GM21737 (cell line): Measurements from ENCODE around the gene INPP5J.
"Not testable (repeated sequence)": the region's sequence is repeated elsewhere in the genome, so short reads cannot be mapped to it uniquely, and the experiment has no call there.

ENCODE experiments used
- ATAC-seq: cut with Tn5 transposase; IDR thresholded peaks from one replicate; pipeline ENCODE4 v1.9.1; 2021; ENCODE audit warnings: mild to moderate bottlenecking, moderate library complexity; ENCODE audit not compliant: unreplicated experiment

INPP5J gene

DNA sequence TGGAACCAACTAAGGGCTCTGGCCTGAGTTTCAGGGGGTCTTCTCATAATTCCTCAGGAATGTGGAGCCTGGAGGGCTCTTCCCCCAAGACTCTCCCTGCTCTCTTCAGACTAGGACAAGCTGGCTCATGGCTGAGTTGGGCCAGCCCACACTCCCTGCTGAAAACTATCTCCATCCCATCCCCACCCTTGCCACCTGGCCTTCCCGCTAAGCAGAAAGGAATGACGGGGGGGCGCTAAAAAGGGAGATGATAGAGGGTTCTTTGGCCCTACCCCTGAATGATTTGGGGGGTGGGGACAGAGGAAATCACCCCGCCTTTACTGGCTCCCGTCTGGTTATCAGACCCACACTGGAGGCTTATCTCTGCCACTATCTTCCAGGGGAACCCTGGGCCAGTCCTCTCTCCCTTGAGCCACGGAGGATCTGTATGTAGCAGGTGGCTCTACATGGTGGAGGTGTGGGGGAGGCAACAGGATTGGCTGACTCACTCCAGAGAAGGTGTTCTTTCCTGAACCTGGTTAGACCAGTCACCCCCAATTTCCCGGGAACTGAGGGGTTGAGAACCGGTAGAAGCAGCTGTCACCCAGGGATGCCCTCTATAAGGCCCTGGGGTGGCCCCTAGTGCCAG, 35.9 kb upstream of the INPP5J start:
- no peak for ATAC-seq

GRCh38 chr22:31087744-31088215, 35.0 kb upstream of the INPP5J start:
- ATAC-seq: no peak

GRCh38 chr22:31088233-31088986, 34.4 kb upstream of the INPP5J start:
- ATAC-seq: no peak

GRCh38 chr22:31089160-31090100, 33.3 kb upstream of the INPP5J start:
- ATAC-seq: no peak

GRCh38 chr22:31090217-31091085, 32.3 kb upstream of the INPP5J start:
- ATAC-seq: no peak

- ATAC-seq: no peak
Measured at GRCh38 chr22:31091106-31091975, 31.4 kb upstream of the INPP5J start.

DNA sequence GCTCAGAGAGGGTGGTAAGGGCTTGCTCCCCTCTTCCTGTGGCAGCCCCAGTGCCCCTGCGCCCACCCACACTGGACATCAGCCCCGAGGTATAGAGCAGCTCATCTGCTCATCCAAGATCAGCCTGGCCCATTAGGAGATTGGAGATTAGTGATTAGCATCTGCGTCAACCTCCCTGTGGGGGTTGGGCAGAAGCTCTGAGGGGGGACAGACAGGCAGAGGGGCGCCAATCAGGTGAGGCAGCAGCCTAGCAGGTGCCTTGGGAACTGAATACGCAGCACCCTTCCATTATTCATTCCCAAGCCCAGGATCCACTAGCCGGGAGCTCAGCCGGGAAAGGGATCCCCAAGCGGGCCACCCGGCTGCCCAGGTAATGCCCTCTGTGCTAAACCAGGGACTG, 30.6 kb upstream of the INPP5J start:
- no peak for ATAC-seq

DNA sequence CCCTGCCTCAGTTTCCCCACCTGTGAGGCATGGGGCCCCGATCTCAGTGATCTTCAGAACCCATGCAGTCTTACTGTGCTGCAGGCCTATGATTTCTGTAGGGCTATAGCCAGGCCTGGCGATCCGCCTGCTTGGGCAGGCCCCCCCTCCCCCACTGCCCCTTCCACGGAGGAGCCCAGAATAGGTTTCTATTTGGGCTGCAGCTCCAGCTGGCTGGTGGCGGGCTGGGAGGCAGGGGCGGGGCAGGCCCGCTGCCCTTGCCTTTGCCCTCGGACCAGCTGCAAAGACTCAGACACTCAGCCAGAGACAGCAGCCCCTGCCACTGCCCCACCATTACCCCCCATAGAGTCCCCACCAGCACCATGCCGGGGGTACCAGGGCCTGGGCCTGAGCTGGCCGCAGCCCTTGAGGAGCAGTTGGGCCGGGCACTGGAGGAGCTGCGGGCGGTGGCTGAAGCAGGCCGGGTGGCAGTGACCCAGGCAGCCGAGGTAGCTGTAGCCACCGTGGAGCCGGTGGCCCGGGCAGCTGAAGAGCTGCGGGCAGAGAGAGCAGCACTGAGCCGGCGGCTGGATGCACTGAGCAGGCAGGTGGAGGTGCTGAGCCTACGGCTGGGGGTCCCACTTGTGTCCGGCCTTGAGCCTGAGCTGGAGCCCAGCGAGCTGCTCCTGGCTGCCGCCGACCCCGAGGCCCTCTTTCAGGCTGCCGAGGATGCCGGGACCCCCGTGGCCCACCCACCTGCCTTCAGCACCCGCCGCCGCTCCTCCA, 29.5 kb upstream of the INPP5J start:
- ATAC-seq: no peak

DNA sequence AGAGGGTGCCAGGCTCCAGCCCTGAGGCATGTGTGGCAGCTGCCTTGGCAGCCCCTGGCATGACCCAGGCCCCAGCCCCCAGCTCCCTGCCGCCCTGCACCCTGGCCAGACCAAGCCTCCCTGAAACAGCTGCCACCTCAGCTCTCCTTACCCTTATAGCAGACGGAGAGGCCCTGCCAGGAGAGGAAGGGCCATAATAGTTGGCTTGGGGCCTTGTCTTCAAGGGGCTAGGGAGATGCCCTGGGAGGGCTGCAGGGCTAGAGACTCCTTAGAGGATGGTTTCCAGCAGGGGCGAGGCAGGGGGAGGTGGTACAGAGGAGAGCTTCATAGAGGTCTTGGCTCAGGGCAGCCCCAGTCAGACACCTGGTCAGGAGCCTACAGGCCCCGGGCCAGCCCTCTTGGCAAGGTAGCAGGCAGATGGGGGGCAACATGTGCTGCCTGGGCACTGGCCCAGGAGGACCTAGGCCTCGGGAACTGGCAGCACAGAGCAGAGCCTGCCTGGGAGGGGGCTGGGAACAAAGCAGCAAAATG, 28.7 kb upstream of the INPP5J start:
- ATAC-seq: no peak

DNA sequence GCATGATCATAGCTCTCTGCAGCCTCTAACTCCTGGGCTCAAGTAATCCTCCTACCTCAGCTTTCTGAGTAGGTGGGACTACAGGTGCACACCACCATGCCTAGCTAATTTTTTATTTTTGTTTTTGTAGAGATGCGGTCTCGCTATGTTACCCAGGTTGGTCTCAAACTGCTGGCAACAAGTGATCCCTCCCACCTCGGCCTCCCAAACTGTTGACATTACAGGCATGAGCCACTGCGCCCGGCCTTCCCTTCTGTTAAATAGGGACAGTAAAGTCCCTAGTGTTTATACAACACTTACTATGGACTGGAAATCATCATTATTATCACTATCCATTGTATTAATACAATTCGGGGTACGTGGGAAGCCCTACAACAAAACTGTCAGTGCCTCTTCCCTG, 28.0 kb upstream of the INPP5J start:
- no peak for ATAC-seq

DNA sequence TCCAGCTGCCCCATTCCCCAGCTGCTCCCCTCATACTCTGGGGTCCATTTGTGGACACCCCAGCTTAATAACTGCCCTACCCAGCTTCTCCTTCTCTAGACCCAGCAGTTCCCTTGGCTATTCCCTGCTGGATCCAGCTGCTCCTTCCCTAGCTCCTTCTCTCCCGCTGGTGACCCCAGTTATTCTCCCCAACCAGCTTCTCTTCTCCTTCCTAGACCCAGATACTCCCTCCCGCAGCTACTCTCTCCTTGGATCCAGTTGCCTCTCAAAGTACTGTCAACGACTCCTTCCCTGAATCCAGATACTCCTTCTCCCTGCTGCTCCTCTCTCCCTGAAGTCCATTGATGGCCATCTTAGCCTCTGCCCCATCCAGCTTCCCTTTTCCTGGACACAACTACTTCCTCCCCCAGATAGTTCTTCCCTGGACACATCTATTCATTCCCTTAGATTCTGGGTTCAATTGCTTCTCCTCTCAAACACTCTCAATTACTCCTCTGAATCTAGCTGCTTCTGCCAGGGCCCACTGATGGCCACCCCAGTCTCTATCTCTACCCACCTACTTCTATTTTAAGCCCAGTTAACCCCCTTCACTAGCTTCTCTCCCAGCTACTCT, 27.0 kb upstream of the INPP5J start:
- ATAC-seq: no peak

DNA sequence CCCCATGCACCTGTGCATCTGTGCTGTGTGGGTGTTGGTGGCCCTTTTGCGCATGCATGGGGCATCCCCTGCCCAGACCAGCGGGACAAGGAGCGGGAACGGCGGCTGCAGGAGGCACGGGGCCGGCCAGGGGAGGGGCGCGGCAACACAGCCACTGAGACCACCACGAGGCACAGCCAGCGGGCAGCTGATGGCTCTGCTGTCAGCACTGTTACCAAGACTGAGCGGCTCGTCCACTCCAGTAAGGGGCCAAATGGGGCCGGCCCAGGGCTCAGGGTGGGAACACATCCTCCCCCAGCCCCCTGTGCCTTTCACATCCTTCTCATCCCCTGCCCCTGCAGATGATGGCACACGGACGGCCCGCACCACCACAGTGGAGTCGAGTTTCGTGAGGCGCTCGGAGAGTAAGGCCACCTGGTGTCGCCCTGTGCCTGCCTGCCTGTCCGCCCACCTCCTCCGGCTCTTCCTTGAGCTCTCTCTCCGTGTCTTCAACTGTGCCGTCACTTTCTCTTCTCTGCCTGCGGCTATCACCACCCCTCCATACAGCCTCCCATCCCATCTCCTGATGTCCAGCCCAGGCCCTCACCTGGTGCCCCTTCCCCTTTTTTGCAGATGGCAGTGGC, 26.0 kb upstream of the INPP5J start:
- no peak for ATAC-seq

GRCh38 chr22:31097539-31097938, 25.2 kb upstream of the INPP5J start:
- ATAC-seq: not testable (repeated sequence)

DNA sequence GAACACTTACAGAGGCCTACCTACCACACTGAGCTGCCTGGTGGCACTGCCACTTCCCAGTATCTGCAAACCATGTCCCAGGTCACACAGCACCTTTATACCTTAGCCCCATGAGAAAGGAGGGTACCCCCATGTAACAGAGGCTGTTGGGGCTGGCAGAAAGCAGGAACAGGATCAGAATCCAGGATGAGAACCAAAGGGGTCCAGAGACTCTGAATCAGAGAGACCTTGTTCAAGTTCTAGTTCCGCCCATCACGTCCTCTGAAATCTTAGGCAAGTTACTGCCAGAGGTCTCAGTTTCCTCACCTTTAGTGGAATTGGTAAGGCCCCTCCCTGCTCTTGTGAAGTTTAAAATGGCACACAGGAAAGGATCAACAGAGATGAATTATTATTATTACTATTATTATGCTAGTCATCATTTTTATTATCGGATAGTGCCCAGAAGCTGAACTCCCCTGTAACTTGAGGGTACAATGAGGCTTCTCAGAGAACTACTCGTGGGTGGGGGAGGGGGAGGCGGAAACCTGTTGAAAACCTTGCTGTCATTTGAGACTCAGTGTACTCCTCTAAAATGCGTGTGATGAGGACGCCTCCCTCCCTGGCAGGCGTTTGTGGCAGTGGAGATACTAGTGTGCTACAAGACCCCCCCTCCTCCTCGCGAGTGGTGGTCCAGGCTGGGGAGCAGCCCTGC, 24.7 kb upstream of the INPP5J start:
- ATAC-seq: no peak

- ATAC-seq: no peak
Measured at GRCh38 chr22:31098632-31099110, 24.1 kb upstream of the INPP5J start.

DNA sequence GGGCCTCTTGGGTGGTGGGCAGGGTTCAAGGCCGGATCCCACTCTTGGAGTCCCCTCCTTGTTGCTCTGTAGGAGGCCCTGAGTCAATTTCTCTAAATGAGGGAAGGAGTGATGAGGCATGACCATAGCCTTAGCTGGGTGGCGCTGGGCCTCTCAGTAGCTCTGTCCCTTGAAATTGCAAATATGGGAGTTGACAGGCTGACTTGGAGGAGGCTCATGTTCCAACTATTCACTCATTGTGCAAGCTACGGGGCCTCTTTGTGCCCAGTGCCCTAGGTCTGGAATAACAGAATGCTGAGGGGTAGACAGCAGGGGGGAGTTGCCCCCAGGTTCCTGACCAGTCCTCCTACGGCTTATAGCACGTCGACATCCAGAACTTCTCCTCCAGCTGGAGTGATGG, 23.4 kb upstream of the INPP5J start:
- no peak for ATAC-seq
